Astrocyte of the cerebellum (primary cell): Measurements from ENCODE around the gene PTGDR2.

Experiments used
- DNase-seq: peaks from one replicate; pipeline ENCODE4 v3.0.0-alpha.2; 2011; ENCODE audit warnings: low read depth
- H3K4me3 ChIP-seq: 2 replicates; pipeline ENCODE4 v1.5.1; 2011; ENCODE audit warnings: mild to moderate bottlenecking, low read depth, low read length, moderate library complexity
- in situ Hi-C: cut with HindIII; loops from 2 replicates; pipeline ENCODE4 v1.10.0; 2017; ENCODE audit warnings: low sequenced_read_pairs
- TF ChIP-seq, protein P1 (sequence below): IDR thresholded peaks from 2 replicates; pipeline ENCODE4 v1.5.1; 2012; ENCODE audit warnings: low read length, low read depth, moderate library complexity, mild to moderate bottlenecking; ENCODE audit errors: missing control alignments

The PTGDR2 gene

DNA sequence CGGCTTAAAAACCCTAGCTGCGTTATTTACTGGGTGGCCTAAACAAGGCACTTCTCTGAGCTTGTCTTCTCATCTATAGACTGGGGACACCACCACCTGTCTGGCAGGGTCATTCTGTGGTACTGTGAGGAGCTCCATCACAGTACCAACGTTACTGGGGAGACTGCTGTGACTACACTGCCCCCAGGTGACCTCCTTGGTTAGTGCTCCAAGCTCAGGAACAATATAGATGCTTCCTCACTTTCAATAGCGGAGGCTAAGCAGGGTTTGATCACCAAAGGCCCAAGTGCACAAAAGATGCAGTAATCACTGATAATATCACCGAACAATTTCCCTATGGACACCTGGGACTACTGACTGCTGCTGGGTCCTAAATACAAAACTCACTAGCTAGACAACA lies 31.8 kb upstream of the PTGDR2 start:
- in situ Hi-C loops: no loop called here
- H3K4me3 ChIP-seq: no peak overlapping the region
- DNase-seq: peak; percentile 52
- TF ChIP-seq, protein P1, sequence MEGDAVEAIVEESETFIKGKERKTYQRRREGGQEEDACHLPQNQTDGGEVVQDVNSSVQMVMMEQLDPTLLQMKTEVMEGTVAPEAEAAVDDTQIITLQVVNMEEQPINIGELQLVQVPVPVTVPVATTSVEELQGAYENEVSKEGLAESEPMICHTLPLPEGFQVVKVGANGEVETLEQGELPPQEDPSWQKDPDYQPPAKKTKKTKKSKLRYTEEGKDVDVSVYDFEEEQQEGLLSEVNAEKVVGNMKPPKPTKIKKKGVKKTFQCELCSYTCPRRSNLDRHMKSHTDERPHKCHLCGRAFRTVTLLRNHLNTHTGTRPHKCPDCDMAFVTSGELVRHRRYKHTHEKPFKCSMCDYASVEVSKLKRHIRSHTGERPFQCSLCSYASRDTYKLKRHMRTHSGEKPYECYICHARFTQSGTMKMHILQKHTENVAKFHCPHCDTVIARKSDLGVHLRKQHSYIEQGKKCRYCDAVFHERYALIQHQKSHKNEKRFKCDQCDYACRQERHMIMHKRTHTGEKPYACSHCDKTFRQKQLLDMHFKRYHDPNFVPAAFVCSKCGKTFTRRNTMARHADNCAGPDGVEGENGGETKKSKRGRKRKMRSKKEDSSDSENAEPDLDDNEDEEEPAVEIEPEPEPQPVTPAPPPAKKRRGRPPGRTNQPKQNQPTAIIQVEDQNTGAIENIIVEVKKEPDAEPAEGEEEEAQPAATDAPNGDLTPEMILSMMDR: peak; percentile 79

- no peak for DNase-seq
- TF ChIP-seq, protein P1: no peak
- no peak overlapping the region for H3K4me3 ChIP-seq
- in situ Hi-C loops: no loop called here
Observed at GRCh38 chr11:60880643-60881282, 25.0 kb upstream of the PTGDR2 start.

DNA sequence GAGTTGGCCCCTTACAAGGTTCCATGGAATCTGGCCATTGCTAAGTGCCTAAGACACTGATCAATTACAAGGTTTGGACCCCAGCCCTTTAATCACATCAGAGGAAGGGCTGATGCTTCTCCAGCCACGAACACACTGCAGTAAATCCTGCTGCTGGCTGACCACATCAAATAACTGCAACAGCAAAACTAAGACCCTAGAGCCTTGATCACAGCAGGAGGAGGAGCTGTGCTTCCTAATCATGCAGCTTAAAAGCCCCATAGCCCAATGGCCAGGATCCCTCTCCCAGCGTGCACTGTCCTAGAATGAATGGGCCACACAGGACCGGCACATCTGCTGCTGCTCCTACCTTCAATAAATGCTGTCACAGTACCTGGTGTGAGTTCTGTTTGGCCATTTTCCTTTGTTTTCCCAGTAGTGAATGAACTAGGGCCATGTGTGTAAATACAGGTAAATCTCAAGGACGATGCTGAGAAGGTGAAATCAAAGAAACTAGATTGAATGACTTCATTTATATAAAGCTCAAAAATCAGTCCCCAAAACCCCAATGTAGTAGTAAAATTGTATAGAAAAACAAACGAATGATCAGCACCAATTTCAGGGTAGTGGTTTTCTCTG lies 24.3 kb upstream of the PTGDR2 start:
- in situ Hi-C loops: no loop called here

DNA sequence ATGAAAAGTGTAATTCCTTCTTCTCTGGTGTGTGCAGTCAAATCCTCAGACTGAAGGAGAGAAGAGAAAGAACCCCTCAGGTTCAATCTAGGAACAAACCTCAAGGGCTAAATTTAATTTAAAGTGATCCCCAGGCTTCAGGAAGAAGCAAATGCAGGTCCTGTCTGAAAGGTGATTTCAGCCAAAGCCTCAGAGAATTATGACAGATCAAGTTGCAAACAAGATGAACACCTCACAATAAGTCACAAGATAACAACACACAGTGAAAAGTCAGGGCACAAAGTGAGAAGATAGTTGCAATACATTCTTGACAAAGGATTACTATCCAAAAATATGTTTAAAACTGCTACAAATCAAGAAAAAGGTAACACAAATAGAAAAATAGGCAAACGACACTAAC lies 23.4 kb upstream of the PTGDR2 start:
- TF ChIP-seq, protein P1: no peak
- no peak for DNase-seq
- in situ Hi-C loops: no loop called here
- H3K4me3 ChIP-seq: no peak overlapping the region

More for the DNA sequence above, 24.3 kb upstream of the PTGDR2 start:
- TF ChIP-seq, protein P1: no peak
- H3K4me3 ChIP-seq: no peak overlapping the region
- DNase-seq: no peak

- in situ Hi-C loops: no loop called here
- no peak for DNase-seq
- TF ChIP-seq, protein P1: no peak
- no peak overlapping the region for H3K4me3 ChIP-seq
Observed at GRCh38 chr11:60878245-60879101, 22.7 kb upstream of the PTGDR2 start.

GRCh38 chr11:60876168-60876485 lies 20.4 kb upstream of the PTGDR2 start:
- H3K4me3 ChIP-seq: no peak overlapping the region
- in situ Hi-C loops: no loop called here
- DNase-seq: no peak
- TF ChIP-seq, protein P1: no peak
